ENCODE measurements around the gene PPM1F. TPM values are rescaled to one million over a fixed set of nuclear protein-coding genes. Genes with fewer than 3 reads are reported as not detected.

Gene PPM1F
- total and polyA plus RNA-seq, 10 of the 15 experiments (the other 5 are each of a cell fraction or from before 2014, with no cell fraction given): 0.55 to 26.3 (median 9.7) TPM

DNA sequence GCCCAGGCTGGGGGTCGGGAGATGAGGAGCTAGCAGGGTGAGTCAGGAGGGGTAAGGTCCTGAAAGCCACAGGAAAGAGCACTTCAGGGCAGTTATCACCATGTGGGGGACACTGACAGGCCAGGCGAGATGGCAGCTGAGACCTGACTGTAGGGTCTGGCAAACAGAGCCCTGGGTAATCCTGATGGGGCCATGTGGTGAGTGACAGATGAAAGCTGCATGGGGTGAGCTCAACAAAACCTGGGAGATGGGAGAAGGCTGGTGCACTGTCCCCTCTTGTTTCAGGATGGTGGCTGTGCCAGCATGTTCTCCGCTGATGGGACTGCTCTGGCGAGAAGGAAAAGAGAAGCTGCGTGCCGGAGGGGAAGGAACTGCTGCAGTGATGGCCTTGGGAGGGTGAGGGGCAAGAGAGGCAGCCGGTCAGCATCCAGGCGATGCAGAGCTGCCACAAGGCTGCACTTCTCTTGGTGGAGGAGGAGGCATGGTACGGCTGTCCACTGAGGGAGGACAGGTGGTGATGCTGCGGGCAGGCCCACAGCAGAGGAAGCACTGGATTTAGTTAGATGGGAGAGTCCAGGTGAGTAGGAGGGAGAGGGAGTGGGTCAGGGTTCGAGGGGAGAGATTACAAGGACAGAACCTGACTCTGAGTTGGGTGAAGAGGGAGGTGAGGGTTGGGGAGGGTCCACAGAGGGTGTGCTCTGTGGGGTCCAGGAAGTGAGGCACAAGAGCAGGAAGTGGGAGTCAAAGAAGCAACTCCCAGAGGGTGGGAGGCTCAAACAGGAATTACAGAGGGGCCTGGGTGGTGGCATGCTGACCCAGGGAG lies 26.1 kb upstream of the PPM1F start (continued):
- TF ChIP-seq POU2F2 (IDR thresholded peaks at IDR 0.05; ENCODE audit: borderline replicate concordance, low read depth, low read length) (no peak), ATF7 (IDR thresholded peaks at IDR 0.05; ENCODE audit: low read depth) (no peak), SUPT20H (IDR thresholded peaks at IDR 0.05; ENCODE audit: borderline replicate concordance, control insufficient read depth, low read depth, low read length) (no peak), MEF2A (IDR thresholded peaks at IDR 0.05; ENCODE audit: insufficient read depth, low read depth, low read length) (no peak), ZBTB33 (IDR thresholded peaks at IDR 0.05) (no peak), NR2C1 (IDR thresholded peaks at IDR 0.05) (no peak), PRDM15 (CRISPR knock-in tag; IDR thresholded peaks at IDR 0.05) (no peak), GATAD2B (conservative IDR thresholded peaks at IDR 0.05; ENCODE audit: low read depth) (no peak), SMARCA5 (IDR thresholded peaks at IDR 0.05) (no peak)
- TF ChIP-seq, protein P1, sequence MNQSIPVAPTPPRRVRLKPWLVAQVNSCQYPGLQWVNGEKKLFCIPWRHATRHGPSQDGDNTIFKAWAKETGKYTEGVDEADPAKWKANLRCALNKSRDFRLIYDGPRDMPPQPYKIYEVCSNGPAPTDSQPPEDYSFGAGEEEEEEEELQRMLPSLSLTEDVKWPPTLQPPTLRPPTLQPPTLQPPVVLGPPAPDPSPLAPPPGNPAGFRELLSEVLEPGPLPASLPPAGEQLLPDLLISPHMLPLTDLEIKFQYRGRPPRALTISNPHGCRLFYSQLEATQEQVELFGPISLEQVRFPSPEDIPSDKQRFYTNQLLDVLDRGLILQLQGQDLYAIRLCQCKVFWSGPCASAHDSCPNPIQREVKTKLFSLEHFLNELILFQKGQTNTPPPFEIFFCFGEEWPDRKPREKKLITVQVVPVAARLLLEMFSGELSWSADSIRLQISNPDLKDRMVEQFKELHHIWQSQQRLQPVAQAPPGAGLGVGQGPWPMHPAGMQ (IDR thresholded peaks at IDR 0.05; ENCODE audit: borderline replicate concordance): no peak

Measured in GM12878 (cell line).